ENCODE measurements around the gene SLC43A3.

DNA sequence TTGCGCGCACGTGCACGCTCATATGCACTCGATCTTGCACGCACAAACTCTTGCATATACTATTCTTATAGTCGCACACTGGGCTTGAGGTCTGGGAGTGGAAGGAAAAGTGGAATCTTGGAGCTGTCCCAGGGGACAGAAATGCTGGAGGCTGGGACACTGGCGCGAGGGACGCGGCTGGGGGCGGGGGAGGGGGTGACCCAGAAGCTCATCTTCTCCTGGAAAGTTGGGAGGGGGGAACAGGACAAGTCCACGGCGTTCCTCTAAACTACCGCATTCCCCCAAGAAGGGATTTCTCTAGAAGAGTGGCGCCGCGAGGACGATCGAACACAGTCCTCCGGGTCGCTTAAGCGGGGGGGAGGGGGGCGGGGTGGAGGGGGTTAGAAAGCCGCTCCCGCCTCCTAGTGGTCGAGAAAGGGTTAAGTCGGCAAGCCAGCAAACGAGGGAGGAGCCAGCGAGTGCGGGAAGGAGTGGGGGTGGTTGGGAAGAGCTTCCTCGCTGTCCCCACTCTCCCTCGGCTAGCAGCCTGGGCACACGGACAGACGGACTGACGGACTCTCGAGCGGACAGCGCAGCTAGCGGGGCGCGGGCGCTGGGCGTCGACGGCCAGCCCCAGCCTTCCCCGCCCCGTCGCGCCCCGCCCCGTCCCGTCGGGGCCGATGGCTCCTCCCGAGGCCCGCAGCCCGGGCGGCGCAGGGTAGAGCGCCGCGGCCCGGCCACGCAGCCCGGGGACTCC, 33.3 kb upstream of the SLC43A3 start, which contains the start of gene RTN4RL2:
- TF ChIP-seq CTCF (IDR thresholded peaks at IDR 0.05), result no peak
- TF ChIP-seq POLR2A (IDR thresholded peaks at IDR 0.05), result no peak

All from vagina (tissue), 2 donors.